ENCODE results near the gene OPN4.
A peak's percentile ranks its signal among the peaks of the same experiment; 100 is the strongest.

GRCh38 chr10:86684331-86685097 lies 30.2 kb downstream of the OPN4 start:
- TF ChIP-seq, protein P1, sequence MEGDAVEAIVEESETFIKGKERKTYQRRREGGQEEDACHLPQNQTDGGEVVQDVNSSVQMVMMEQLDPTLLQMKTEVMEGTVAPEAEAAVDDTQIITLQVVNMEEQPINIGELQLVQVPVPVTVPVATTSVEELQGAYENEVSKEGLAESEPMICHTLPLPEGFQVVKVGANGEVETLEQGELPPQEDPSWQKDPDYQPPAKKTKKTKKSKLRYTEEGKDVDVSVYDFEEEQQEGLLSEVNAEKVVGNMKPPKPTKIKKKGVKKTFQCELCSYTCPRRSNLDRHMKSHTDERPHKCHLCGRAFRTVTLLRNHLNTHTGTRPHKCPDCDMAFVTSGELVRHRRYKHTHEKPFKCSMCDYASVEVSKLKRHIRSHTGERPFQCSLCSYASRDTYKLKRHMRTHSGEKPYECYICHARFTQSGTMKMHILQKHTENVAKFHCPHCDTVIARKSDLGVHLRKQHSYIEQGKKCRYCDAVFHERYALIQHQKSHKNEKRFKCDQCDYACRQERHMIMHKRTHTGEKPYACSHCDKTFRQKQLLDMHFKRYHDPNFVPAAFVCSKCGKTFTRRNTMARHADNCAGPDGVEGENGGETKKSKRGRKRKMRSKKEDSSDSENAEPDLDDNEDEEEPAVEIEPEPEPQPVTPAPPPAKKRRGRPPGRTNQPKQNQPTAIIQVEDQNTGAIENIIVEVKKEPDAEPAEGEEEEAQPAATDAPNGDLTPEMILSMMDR (IDR thresholded peaks at IDR 0.05; ENCODE audit: poor library complexity) = peak; percentile 45
- TF ChIP-seq EZH2 (IDR thresholded peaks at IDR 0.05; ENCODE audit: borderline replicate concordance) = no peak
- TF ChIP-seq EZH2phosphoT487 (IDR thresholded peaks at IDR 0.05; ENCODE audit: low read depth, severe bottlenecking, unreplicated experiment) = no peak
